ENCODE data around the gene TXNRD1.

TXNRD1 gene

DNA sequence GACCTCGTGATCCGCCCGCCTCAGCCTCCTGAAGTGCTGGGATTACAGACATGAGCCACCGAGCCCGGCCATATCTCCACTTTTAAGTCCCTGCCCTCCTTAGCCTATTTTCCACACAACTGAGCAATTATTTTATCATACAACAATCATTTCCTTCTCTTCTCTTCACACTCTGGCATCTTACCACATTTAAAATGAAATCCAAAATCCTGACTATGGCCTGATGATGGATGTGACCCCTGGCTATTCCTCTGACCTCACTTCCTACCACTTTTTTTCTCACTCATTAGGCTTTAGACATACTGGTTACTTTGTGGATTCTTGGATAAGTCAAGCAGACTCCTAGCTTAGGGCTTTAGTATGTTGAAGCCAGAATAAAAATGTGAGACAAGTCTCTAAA, 66.1 kb downstream of the TXNRD1 start:
- no peak for DNase-seq

DNA sequence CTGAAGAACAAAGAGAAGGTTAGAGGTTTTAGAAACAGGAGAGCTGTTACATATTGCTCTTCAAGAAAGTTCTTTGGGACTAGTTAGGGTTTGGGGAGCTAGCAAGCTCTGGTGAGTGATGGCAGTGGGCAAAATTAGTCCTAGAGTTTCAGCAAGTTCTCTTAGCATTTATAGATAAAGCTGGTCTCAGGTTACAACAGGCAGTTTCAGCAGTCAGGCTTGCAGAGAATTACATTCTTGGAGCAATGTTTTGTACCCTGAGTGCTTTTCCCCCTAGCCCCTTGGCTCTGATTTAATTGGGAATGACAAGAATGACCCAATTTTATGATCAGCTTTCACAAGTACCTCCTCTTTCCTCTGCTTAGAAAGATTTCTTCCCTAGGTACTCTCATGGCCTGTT, 66.5 kb downstream of the TXNRD1 start:
- DNase-seq, result no peak

DNA sequence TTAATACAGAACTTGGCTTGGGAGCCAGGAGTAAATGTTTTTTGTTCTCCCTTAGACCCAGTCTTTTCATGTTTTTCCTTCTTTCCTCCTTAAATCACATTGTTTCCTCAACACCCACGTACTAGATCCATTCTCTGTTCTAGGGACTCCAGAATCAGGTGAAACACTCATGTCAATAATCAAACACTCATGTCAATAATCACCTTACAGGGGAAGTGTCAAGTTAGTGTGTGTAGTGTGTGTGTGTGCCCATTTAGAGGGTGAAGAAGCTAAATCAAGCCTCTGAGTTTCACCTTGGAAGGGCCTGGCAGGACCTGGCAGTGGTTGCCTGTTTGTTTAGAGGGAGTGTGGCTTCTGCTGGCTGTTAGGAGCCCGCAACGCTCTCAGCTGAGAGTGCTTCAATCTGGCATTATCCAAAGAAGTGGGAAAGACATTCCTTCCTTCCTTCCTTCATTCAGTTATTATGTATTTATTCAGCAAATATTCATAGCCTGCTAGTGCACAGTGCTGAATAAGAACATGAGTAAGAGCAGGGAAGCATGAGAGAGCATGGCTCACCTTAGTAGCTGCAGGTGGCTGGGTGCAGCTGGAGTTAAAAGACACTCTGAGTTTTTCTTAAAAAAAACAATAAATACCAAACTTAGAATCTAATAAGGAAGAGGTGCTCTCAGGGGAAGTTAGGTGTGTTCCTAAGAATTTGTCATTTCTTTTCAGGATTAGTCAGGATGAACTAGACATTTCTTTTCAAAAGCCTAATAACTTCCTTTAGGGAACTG, 70.3 kb downstream of the TXNRD1 start:
- DNase-seq, result peak in 5 of 14 donors; percentile 1 to 15 (median 3)

DNA sequence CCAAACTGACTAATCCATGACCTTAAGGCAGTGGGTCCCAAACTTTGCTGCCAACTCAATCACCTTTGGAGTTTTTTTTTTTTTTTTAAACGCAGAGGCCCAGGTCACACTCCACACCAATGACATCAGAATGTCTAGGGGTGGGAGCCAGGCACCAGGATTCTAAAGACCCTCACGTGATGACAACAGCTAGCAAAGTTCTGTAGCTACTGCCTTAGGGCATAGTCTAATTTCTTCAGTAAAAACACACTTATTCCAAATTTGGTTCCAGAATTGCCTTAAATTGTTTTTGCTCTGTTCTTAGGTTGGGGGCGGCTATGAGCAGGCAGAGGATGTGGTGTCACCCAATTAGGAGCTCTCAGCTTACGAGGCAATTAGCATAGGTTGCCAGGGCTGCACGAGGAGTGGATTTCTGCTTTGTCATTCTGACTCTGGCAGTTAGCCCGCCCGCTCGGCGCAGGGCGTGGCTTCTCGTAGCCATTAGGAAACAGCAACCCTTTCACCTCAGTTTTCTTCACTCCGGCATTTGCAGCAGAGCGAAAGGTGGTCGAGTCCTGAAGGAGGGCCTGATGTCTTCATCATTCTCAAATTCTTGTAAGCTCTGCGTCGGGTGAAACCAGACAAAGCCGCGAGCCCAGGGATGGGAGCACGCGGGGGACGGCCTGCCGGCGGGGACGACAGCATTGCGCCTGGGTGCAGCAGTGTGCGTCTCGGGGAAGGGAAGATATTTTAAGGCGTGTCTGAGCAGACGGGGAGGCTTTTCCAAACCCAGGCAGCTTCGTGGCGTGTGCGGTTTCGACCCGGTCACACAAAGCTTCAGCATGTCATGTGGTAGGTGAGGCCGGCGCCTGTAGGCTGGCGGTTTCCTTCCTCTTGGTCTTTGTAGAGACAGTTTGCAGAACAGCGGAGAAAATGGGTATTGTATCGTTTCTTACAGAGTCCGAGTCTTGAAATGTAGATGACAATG, 71.2 kb downstream of the TXNRD1 start:
- peak; percentile 37 to 91 (median 84) for DNase-seq

DNA sequence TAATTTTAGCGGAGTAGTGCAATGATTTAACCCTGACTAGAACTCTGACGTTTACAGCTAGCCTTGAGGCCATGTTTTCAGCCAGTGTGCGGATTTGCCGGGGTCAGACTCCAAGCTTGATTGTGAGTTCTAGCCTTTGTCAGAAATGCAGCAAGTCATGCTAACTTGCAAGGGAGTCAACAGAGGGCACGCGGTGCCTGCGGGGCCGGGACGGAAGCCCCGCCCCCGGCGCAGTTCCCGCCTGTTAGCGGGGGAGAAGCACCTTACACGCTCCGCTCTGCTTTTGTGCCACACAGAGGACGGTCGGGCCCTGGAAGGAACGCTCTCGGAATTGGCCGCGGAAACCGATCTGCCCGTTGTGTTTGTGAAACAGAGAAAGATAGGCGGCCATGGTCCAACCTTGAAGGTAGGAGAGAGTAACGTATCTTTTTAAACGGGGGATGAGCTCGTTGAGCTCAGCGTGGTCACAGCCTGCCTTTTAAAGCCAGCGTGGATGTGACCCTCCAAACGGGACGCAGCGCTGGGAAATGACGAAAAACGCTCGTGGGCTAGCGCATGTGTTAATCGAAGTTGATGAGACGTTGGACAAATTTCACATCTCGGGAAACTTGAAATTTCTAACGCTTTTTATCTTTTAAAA, 73.2 kb downstream of the TXNRD1 start:
- DNase-seq, result peak; percentile 36 to 90 (median 76)

DNA sequence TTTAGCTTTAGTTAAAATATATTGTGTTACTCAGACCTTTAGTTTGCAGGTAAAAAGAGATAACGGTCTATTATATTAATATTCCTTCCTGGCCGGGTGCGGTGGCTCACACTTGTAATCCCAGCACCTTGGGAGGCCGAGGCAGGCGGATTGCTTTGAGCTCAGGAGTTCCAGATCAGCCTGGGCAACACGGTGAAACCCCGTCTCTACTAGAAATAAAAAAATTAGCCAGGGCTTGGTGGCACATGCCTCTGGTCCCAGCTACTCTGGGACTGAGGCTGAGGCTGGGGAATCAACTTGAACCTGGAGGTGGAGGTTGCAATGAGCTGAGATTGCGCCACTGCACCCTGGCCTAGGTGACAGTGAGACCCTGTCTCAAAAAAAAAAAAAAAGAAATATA, 74.7 kb downstream of the TXNRD1 start:
- no peak for DNase-seq

DNA sequence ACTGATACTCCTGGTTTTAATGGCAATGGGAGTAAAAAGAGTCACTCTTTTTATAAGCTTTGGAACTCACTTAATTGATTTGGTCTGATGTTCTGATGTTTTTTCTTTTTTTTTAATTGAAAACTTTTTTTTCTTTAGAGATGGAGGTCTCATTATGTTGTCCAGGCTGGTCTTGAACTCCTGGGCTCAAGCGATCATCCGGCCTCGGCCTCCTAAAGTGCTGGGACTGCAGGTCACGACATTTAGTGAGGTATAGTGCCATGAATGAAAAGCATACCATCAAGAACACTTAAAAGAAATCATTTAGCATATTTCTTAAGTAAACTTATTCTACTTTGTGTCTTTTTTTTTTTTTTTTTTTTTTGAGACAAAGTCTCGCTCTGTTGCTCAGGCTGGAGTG, 75.3 kb downstream of the TXNRD1 start:
- DNase-seq, result no peak

DNA sequence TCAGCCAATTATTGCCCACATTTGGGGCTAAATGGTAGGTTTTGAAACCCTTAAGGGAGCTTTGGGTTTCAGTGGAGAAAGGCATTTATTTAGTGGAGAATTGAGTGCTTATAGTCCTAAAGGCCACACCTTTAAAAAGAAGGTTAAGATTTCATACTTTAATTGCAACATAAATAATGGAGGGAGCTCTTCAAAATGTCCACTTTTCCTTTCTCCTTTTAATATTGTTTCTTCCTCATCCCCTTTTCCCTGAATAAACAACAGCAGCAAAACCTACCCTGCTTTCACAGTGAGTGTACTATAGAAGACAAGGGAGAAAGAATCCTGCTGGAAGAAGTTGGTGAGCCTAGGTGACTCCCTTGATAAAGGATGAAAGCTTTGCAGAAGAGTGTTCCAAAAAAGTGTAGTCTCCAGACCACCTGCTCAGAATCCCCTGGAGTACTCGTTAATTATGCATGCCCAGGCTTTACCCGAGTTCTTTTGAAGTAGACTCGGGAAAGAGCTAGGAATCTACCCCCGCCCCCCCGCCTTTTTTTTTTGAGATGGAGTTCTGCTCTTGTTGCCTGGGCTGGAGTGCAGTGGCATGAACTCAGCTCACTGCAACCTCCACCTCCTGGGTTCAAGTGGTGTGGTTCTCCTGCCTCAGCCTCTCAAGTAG, 76.4 kb downstream of the TXNRD1 start:
- DNase-seq, result no peak

DNA sequence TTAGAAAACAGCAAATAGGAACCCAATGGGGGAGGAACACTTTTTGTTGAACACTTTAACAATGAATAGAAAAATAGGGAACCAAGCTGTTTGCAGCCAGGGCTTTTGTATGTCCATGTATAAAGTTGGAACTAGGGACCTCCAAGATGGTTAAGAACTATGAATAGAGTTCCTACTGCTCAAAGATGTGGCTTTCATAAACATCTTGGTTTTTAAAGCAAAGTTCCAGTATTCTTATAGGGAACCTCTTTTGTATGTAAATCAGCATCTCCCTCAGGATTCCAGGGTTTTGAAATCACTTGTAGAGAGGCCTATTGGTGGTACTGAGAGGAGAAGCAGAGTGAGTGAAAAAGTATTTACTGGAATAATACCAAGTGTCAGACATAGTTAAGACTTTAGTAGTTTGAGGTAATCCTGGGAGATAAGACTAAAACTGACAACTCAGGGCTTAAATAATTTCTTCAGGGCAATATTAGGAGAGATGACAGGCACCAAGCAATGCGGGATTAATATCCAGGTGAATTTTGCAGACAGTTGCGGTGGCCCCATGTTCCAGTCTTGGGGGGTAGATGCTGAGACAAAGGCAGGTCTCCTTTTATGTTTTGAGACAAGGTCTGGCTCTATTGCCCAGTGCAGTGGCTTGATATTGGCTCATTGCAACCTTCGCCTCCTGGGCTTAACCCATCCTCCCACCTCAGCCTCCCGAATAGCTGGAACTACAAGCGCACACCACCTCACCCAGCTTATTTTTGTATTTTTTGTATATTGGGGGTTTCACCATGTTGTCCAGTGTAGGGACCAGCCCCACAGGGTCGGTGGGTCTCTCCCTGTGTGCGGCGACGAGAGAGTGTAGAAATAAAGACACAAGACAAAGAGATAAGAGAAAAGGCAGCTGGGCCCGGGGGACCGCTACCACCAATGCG, 77.6 kb downstream of the TXNRD1 start:
- no peak for DNase-seq

DNA sequence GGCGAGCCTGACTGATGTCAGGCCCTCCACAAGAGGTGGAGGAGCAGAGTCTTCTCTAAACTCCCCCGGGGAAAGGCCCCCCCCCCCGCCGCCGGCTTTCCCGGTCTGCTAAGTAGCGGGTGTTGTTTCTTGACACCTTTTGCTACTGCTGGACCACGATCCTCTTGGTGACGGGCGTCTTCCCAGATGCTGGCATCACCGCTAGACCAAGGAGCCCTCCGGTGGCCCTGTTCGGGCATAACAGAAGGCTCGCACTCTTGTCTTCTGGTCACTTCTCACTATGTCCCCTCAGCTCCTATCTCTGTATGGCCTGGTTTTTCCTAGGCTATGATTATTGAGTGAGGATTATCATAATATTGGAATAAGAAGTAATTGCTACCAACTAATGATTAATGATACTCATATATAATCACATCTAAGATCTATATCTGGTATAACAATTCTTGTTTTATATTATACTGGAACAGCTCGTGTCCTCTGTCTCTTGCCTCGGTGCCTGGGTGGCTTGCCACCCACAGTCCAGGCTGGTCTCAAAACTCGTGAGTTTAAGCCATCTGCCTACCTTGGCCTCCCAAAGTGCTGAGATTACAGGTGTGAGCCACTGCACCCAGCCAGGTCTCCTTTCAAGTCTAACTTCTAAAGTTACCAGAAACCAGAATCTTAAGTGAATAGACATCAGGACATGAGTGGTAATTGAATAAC, 78.7 kb downstream of the TXNRD1 start:
- DNase-seq, result peak in 1 of 14 donors; percentile 27

DNA sequence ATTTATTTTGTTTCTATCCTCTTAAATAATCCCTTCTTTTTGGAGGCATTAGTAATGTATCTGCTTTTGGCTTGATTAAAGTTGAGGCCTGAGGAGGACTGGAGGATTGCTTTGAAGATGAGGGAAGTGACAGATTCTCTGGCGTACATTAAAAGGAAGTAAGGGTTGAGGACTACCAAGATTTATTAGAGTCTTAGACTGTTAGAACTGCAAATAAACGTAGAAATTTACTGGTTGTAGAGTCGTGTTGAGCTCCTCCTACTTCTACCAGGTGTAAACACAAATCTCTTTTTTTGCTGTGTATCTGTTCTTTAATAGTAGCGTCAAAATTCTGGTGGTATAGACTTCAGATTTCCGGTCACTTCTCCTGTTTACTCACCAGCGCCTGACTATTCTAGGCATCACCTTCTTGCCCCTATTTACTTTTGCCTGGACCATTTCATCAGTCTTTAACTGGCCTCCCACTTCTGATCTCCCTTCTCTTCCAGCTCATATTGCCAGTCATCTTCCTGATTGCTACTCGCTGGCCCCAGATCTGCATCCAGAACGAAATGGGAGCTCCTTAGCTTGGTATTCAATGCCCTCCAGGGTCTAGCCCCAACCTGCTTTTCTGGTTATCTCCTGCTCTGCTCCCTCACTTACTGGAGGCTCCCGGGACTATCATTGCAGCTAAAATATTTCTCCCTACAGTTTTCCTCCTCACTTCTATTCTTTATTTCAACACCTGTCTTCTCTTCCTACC, 79.5 kb downstream of the TXNRD1 start:
- DNase-seq, result no peak

DNA sequence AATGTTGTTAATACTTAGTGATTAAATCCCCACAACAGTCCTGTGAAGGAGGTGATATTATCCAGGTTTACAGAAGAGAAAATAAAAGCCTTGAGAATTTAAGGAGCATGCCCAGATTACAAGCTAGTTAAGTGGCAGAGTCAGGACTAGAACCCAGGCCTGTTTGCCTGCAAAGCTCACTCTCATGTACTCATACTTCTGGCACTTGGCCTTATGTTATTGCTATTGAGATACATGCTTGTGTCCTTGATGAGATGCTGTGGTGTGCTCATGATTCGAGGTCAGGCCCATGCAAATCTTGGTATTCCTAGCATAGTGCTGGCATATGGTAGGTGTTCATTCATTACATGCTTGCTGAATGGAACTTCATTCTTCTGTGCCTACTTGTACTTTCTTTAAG, 80.4 kb downstream of the TXNRD1 start:
- DNase-seq, result no peak

DNA sequence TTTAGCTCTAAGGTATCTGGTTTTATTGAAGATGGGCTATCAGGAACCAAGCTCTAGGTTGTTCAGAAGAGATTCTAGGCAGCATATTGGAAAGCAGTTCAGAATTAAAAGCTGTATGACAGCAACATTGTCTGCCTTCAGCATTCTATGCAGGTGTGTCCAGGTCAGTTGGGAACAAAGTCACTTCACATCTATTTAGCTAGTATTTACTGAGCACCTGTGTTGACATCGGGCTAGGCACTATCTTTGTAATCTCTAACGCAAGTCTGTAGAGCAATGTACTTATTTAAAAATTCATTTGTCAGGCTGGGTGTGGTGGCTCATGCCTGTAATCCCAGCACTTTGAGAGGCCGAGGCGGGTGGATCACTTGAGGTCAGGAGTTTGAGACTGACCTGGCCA, 81.1 kb downstream of the TXNRD1 start:
- no peak for DNase-seq

DNA sequence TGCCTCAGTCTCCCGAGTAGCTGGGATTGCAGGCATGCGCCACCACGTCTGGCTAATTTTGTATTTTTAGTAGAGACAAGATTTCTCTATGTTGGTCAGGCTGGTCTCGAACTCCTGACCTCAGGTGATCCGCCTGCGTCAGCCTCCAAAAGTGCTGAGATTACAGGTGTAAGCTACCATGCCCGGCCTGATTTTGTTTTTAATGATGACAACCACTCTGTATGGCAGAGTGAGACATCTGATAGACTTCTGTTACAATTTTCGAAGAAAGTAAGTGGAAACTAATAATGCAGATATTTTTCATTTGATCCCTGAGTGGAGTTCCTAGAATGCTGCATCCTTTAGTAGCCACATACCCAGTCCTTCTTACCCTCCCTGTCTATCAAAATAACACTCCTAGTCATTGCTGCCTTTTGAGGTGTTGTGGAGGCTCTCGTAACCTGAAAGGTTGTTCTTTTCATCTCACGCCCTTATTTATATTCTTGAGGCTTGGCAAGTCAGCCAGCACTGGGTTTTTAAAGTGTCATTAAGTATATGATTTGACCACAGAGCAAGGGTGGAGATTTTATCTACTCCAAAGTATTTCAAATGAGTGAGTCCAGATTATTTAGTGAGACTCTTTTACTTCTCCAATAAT, 82.0 kb downstream of the TXNRD1 start:
- DNase-seq, result no peak

DNA sequence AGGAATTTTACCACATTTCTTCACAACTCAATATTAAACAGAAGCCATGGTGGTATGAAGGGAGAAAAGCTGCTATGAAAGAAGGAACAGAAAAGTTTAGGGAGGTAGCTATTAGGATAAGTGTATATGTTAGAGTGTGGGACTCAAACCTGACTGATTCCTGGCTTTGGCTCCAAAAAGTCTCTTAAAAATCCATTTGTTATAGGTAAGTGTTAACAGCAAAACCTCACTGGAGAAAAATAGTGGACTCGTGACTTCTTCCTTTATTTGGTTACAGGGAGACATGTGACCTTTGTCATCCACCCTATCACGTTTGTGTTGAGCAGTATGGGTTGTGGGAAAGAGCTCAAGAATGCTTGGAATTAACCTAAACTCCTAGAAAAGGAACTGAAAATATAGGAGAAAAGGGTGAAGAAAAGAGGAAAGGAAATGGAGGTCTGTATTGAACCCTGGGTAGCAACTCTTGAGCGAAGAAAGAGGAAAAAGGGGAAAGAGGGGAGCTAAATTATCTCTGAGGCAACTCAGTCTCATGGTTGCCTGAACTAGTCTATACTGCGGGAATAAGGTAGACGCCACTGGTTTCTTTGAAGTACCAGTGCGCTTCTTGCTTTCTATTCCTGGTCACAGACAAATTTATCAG, 84.4 kb downstream of the TXNRD1 start:
- no peak for DNase-seq

DNA sequence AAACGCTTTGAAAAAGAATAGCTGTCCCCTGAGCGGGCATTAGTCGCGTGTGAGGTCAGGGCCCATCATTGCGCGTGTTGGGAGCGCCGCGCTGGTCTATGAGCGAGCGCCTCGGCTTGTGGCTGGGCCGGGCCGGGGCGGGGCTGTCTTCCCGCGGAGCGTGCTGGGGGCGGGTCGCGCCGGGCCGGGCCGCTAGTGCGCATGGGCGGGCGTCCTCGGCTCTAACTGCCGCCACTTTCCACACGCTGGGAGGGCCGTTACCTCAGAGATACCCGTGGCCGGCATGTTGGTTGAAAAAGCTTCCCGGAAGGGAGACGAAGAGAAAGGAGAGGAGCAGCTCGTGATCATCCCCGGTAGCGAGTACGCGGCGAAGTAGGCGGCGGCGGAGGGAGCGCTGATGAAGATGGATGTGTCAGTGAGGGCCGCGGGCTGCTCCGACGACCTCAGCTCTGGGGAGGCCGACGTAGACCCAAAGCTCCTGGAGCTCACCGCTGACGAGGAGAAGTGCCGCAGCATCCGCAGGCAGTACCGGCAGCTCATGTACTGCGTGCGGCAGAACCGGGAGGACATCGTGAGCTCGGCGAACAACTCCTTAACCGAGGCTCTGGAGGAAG, 88.1 kb downstream of the TXNRD1 start, which contains the start of gene EID3:
TSS of gene EID3 (plus strand) at position 202 of the 614 bp plus-strand sequence. CDS start at position 398, 196 bp downstream.
- peak; percentile 8 to 92 (median 79) for DNase-seq

DNA sequence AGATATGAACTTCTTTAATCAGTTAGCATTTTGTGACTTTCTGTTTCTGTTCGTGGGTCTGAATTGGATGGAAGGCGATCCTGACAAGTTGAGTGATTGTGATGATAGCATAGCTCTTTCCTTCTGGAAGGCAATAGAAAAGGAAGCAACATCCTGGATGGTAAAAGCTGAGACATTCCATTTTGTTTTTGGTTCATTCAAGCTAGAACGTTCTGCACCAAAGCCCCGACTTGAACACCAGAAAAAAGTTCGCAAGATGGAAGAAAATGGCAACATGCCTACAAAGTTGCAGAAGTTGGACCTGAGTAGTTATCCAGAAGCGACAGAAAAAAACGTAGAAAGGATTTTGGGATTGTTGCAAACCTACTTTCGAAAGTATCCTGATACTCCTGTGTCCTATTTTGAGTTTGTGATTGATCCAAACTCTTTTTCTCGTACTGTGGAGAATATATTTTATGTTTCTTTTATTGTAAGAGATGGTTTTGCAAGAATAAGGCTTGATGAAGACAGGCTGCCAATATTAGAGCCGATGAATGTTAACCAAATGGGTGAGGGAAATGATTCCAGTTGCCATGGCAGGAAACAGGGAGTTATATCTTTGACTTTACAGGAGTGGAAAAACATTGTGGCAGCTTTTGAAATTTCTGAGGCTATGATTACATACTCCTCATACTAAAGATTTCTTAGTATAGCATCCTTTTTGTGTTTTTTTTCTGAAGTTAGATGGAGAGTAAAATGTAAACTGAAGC, 88.9 kb downstream of the TXNRD1 start:
- no peak for DNase-seq

DNA sequence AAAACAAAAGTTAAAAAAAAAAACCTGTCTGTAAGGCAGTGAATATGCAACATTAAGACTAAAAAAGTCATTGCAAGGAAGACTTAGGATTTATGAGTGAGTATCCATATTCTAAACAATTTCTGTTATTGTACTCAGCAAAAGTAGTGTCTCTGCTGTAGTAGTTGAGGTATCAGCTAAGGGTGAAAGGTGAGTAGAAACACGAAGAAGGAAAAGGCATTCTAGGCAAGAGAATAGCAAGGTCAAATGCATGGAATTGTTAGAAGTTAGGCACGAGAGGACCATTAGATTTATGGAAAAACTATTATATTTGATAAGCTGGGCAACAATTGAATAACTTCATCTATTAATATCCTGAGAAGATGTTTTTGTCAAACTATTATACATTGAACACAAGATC, 89.8 kb downstream of the TXNRD1 start:
- no peak for DNase-seq
